HS-5 (cell line): ENCODE data around the gene KREMEN2.

Source experiments
- DNase-seq: peaks from one replicate; pipeline ENCODE4 v3.0.0-alpha.2; 2012; ENCODE audit warnings: low read depth

The KREMEN2 gene

DNA sequence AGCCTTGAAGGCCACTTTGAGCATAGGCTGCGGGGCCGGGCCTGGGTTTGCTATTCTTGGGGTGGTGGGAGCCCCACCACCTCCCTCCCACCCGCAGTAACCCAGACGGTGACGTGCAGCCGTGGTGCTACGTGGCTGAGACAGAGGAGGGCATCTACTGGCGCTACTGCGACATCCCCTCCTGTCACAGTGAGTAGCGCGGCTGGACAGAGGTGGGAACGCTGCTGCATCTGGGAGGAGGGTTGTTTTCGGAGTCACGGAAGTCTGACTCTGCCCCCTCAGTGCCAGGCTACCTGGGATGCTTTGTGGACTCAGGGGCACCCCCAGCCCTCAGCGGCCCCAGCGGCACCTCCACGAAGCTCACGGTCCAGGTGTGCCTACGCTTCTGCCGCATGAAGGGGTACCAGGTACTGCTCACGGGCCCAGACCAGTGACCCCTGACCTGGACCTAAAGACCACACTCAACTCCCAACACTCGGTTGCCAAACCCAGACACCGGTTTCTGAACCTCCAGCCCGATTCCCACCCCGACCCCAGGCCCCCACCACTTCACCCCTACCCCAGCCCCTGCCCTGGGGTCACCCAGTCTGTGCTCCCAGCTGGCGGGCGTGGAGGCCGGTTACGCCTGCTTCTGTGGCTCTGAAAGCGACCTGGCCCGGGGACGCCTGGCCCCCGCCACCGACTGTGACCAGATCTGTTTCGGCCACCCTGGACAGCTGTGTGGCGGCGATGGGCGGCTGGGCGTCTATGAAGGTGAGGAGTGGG is 2.1 kb downstream of the KREMEN2 start:
- no peak for DNase-seq

DNA sequence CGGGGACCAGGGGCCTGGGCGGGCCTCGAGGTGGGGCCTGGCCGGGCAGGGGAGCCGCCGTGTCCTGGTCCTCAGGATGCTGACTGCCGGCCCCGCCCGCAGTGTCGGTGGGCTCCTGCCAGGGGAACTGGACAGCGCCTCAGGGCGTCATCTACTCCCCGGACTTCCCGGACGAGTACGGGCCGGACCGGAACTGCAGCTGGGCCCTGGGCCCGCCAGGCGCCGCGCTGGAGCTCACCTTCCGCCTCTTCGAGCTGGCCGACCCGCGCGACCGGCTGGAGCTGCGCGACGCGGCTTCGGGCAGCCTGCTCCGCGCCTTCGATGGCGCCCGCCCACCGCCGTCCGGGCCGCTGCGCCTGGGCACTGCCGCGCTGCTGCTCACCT is 2.7 kb downstream of the KREMEN2 start:
- no peak for DNase-seq

DNA sequence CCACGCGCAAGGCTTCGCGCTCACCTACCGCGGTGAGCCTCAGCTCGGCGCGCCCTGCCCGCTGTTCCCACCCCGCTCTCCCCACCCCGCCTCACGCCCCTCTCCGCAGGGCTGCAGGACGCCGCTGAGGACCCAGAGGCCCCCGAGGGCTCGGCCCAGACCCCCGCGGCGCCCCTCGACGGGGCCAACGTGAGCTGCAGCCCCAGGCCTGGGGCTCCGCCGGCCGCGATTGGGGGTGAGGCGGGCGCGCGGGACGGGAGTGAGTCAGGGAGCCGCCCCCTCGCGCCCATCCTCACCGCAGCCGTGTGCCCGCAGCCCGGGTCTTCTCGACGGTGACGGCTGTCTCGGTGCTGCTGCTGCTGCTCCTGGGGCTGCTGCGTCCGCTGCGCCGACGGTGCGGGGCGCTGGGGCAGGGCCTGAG is 3.1 kb downstream of the KREMEN2 start:
- DNase-seq = no peak

DNA sequence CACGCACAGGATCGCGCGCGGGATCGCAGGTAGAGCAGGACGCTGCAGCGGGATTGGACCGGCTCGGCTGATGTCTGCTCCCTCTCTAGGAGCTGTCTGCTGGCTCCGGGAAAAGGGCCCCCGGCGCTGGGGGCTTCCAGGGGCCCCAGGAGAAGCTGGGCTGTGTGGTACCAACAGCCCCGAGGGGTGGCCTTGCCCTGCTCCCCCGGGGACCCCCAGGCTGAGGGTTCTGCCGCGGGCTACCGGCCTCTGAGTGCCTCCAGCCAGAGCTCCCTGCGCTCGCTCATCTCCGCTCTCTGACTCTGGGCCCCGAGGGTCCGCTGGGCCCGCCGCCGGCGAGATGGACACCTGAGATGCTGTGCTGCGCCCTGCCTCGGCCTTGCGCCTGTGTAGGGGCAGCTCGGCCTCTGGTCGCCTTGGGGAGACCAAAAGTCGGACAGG is 3.7 kb downstream of the KREMEN2 start:
- no peak for DNase-seq

DNA sequence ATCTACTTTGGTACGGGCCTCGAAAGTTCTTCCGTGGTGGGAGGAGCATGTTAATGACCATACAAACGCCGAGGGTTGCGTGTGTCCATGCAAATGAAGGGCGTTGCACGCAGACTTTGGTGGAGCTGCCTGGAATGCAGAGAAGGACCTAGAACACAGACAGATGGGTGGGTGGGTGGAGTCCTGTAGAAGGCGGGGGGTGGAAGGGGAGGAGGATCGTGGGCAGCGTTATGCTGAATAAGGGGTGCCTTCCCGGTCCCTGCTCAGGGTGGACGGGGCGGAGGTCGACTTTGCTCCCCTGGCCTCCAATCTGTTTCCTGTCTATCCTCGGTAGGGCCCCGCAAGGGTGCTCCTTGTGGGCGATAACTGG is 4.3 kb downstream of the KREMEN2 start:
- DNase-seq = no peak

DNA sequence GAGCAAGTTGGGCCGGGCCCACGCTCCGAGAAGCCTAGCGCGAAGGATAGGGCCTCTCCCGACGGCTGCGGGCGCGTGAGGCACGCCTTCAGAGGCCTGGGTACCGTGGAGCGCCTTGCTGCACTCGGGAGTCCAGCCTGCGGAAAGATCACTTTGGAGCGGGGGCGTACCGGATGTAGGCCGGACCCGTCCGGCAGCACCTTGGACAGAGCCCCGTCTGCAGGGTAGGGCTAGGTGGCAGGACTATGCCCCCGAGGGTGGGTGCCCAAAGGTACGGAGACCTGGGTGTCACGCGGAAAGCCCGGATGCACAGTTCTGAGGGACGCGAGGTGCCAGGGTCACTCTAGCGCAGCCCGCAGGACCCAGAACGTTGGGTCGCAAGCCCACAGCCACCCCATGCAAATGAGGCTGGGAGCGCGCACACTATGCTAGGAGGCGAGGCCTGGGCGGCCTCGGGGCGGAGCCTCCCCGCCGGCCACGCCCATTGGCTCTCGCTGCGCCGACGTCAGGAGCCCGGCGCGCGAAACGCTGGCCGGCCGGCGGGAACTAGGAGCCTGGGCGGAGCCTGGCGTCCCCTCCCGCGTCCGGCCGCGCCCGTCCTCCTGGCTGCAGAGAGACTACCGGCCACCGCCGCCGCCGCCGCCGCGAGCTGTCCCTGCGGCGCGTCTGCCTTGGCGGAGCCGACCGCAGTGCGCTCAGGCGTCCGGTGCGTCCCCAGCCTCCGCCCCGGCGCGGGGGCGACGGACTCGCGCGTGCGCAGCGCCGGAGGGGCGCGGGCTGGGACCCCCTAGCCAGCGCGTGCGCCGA is 4.9 kb downstream of the KREMEN2 start, which contains the start of gene PAQR4:
PAQR4 (plus strand) TSS at position 611 of the 807 bp plus-strand sequence. CDS start 327 bp downstream, outside the sequence.
- DNase-seq = no peak

DNA sequence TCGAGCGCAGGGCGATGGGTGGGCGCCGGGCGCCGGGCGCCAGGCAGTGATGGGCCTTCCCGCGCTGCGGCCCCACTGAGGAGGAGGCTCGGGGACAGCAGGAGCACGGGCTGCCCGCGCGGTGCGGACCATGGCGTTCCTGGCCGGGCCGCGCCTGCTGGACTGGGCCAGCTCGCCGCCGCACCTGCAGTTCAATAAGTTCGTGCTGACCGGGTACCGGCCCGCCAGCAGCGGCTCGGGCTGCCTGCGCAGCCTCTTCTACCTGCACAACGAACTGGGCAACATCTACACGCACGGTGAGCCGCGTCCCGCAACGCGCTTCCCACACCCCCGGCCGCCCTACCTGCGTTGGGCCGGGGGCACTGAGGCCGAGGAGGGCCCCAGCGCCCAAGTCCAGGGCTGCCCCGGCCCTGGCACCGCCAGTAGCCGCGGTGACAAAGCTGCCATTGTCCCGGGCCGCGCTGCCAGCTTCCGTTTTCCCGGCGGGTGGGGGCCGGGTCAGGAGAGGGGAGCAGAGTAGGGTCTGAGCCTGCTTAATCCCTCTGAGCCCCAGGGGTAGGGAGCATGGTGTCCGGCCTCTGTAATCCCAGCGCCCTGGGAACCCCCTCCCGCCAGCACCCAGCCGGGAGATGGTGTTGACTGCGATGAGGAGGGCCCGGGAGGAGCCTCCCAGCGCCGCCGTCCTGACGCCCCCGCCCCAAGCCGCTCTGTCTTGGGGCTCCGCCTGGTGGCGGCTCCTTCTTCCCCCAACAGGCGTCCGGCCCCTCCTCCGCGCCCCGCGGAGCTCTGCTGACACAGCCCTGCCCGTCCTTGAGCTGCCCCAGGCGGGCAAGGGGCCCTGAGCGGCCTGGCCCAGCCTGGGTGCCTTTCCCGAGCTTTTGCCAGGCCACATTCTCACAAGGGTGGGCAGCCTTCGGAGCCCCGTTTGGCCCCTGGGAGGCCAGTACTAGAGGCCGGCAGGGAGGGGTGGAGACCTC is 5.8 kb downstream of the KREMEN2 start:
- no peak for DNase-seq

DNA sequence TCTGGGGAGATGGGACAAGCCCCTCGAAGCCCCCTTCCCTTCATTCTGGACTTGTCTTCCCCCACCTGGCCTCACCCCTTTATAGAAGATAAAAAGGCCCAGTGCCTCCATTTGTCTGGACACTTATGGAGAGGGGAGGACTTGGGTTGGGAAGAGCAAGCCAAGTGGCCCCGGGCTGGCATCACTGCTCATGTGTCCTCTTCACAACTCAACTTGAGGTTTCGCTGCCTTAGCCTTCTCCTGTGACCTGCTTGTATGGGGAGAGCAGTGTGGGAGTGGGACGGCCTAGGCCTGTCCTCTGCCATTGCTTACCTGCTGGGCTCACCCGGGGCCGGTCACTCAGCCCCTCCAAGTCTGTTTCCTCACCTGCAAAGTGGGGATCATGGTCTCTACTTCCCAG is 6.5 kb downstream of the KREMEN2 start:
- DNase-seq = no peak

DNA sequence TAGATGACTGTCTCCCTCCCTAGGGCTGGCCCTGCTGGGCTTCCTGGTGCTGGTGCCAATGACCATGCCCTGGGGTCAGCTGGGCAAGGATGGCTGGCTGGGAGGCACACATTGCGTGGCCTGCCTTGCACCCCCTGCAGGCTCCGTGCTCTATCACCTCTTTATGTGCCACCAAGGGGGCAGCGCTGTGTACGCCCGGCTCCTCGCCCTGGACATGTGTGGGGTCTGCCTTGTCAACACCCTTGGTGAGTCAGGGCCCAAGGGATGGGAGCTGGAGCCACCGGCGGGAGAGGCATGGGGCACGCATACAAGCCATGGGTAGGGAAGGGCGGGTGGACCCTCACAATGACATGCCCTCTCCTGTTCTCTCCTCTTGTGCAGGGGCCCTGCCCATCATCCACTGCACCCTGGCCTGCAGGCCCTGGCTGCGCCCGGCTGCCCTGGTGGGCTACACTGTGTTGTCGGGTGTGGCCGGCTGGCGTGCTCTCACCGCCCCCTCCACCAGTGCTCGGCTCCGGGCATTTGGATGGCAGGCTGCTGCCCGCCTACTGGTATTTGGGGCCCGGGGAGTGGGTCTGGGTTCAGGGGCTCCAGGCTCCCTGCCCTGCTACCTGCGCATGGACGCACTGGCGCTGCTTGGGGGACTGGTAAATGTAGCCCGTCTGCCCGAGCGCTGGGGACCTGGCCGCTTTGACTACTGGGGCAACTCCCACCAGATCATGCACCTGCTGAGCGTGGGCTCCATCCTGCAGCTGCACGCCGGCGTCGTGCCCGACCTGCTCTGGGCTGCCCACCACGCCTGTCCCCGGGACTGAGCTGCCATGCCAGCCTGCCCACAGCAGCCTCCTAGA is 7.3 kb downstream of the KREMEN2 start:
- DNase-seq = no peak

DNA sequence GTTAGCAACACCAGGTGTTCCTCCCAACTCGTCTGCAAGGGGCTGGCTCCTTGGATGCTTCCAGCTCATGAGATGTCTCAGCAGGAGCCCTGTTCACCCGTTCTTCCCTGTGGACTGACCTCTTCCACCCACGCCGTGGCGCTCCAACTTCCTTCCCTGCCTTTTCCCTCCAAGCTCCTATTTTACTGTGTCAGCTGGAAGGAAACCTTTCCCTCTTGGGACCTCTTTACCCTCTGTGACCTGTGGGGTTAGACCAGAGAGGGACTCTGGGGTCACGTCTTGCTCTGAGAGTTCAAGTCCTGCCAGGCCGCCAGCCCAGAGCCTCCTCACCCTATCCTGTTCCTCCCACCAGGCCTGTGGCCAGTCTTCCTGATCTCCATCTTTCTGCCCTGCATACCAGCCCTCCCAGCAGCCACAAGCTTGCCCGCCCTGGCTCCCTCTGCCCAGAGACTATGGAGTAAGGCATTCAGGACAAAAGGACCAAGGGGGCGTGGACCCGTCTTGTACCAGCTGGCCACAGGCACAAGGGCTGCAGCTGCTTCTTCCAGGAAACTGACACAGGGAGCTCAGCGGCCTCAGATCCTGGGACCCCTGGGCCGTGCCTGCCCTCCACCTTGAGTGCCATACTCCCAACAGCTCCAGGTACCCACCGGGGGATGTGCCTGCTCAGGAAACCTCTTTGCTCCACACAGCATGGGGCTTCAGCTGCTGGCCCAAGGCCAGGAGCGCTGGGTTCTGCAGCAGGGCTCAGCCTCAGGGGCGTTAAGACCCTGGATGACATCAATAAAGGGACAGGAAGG is 8.1 kb downstream of the KREMEN2 start:
- no peak for DNase-seq

DNA sequence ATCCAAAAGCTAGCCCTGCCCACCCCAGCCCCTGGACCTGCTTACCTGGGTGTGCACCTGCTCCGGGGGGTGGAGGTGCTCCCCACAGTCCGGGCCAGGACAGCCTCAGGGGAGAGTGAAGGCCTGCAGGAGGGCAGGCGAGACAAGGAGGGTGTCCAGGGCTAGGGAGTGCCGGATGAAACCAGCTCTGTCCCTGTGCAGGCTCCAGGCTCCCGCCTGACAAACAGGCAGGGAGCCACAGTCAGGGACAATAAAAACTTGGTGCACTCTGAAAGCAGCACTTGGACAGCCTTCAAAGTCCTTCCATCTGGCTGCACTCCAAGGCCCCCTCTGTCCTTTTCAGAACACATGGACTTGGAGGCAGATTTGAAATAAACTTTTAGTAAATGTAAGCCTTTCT is 9.0 kb downstream of the KREMEN2 start:
- DNase-seq = no peak

DNA sequence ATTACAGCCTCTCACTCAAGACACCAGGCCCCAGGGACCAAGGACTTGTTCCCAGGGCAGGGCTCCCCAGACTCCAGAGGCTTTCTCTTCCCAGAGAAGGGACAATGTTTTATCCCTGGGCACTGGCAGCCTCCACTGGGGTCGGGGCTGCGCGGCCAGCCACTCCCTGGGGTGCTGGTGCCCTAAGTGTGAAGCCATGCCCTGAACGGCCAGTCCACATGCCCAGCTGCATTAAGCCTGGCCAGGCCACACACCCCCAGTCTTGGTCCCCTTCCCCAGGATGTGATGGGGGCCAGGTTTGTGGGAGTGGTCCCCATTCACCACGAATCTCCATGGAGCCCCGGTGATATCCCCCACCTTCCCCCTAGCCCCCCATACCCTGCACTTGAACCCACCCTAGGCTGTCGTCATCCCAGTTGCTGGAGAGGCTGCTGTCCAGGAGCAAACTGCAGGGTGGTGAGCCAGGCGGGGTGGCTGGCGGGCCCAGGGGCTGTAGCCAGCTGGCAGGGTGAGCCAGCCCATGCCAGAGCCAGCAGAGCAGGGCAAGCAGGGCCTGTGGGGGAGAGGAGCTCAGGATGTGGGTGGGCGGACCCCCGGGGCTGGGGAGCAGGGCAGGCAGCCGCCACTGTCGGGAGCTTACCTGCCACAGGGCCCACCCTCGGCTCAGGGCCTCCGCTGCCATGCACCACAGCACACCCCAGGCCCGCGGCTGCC is 9.7 kb downstream of the KREMEN2 start:
- no peak for DNase-seq

DNA sequence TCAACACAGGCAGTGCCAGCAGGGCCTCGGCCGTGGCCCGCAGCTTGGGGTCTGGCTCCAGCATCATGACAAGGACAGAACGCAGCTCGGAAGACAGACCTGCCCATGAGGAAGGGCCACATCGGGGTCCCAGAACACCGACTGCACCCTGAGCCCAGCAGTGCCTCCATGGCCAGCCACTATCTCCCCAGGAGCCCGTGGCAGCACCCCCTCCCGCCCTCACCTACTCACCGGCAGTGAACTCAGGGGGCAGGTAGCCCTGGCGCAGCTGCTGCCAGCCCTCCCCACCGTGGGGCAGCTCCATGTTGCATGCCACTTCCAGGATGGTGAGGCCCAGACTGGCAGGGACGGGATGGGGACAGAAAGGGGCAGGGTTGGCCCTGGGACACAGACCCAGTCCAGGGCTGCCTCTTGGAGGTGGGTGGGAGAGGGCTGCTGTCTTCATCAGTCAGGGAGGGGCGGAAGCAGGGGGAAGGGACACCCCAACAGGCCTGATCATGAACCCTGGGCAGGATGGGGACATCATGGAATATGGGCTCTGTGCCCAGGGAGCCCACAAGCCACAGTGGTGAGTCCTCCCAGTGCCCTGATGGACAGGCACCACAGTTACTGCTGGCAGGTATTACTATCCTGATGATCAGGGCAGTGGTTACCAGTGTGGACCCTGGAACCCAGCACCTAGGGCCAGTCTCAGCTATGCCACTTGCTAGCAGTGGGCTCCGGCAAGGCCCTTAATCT is 10.4 kb downstream of the KREMEN2 start:
- no peak for DNase-seq

DNA sequence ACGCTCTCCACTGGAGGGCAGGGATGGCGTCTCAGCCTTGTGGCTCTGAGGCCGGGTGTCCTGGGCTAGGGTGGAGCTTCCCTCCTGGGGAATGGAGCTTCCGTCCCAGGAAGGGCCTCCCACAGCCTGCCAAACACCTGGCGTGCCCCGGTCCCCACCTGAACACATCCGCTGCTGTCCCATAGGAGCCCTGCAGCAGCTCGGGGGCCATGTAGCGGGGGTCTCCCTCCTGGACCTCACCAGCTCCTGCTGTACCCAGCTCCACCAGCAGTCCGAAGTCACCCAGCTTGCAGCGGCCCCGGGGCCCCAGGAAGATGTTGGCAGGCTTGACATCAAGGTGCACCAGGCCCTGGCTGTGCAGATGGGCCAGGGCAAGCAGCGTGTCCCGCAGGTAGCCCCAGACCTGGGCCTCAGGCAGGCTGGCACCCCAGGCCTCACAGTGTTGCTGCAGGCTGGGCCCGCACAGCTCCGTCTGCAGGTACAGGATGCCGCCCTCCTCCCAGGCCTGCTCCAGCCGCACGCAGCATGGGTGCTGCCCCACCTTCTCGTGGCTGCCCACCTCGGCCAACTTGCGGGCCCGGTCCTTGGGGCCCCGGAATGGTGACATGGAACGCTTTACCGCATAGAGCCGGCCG is 11.2 kb downstream of the KREMEN2 start:
- no peak for DNase-seq

DNA sequence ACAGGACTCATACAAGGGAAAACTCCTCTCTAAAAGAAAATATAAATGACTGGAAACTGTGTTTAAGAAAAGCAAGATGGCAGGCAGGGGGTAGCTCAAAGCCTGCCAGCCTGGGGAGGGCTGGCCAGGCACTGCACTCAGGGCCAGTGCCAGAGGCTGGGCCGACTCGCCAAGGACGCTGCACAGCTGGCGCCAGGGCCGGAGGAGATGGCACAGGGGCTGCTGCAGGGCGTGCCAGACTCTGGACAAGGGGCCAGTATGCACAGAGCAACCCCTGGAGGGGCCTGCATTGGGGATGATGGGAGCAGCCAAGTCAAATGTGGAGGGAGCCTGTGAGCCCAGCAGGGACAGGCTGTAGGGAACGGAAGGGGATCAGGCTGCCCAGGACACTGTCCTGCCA is 12.1 kb downstream of the KREMEN2 start:
- no peak for DNase-seq

DNA sequence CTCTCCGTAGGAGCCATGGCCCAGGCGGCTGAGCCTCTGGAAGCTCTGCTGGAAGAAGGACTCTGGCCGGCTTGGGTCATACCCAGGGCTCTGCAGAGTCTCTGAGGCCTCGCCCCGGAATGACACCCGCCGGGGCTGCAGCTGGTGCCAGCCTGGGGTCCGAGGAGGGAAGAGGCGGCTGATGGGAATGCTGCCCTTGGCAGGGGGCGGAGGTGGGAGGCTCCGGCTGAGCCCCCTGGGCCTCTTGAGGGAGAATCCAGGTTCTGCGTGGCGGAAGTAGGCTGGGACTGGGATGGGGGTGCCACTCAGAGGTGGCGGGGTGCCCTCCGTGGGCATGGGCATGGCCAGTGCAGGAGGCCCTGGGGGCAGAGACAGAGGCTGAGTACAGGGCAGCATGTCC is 12.6 kb downstream of the KREMEN2 start:
- no peak for DNase-seq

DNA sequence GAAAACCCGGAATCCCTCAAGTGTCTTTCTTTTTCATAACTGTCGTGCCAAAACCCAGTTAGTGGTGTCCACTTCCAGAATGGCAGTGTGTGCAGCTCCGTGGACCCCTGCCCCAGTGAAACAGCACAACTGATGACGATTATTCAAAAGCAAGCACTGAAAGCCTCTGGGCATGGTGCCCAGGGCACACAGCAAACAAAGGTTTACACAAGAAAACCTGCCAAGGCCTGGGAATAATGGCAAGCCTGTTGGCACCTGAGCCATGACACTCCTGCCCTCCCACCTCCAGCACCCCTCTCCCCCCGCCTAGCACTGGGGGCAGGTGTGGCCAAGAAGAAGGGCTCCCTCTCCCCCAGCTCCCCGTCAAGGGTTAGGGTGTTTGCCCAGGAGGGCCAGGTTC is 13.4 kb downstream of the KREMEN2 start:
- no peak for DNase-seq

DNA sequence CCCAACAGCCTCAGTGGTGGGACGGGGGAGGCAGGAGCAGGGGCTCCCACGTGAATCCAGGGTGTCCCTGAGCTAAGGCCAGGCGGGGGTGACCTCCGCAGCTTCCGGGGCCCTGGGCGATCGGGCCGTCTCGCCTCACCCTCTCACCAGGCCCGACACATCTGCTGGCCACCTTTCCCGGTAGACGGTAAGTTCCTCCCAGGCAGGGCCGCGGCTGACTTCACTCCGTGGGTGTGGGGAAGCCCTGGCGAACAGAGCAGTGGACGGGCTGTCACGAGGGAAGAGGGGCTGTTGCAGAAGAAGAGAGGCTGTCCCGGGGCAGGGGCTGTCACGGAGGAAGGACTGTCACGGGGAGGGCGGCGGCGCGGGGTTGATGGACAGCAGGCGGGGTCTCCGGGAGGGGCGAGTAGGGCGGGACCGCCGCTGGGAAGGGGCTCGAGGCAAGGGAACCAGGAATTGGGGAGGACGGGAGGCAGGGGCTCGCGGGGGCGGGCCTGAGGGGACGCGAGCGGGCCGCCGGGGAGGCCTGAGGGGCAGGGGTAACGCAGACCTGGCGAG is 15.7 kb downstream of the KREMEN2 start:
- no peak for DNase-seq
